Activated T-cell treated with anti-CD3 and anti-CD28 coated beads, Interleukin-2, amount 50 U/mL, for 24 hours (primary cell): ENCODE data around the gene ADAM19.

Source experiments
- DNase-seq: peaks from one replicate; pipeline ENCODE4 v3.0.0-alpha.2; 2020
- H3K27ac Mint-ChIP-seq: 2 replicates; pipeline ENCODE4 v1.8.0; 2020; ENCODE audit warnings: mild to moderate bottlenecking, mixed read lengths
- H3K27me3 Mint-ChIP-seq: 2 replicates; pipeline ENCODE4 v1.8.0; 2020; ENCODE audit warnings: mixed read lengths
- H3K36me3 Mint-ChIP-seq: 2 replicates; pipeline ENCODE4 v1.8.0; 2020; ENCODE audit warnings: low read depth, mixed read lengths
- H3K4me1 Mint-ChIP-seq: 2 replicates; pipeline ENCODE4 v1.8.0; 2020; ENCODE audit warnings: low read depth, mixed read lengths
- H3K4me3 Mint-ChIP-seq: 2 replicates; pipeline ENCODE4 v1.8.0; 2020; ENCODE audit warnings: mild to moderate bottlenecking, moderate library complexity, mixed read lengths
- H3K9me3 Mint-ChIP-seq: 2 replicates; pipeline ENCODE4 v1.8.0; 2020; ENCODE audit warnings: mixed read lengths

Gene ADAM19

GRCh38 chr5:157533011-157533481 lies 42.5 kb downstream of the ADAM19 start:
- Mint-ChIP-seq H3K27ac (no peak overlapping the region), H3K9me3 (no peaks in the 10 kb centered on the region), H3K27me3 (no peaks in the 10 kb centered on the region), H3K4me1 (peaks cover 19% of the 10 kb centered on the region), H3K36me3 (peaks cover 76% of the 10 kb centered on the region), H3K4me3 (no peak overlapping the region)
- no peak for DNase-seq

- H3K27me3 Mint-ChIP-seq, result no peaks in the 10 kb centered on the region
- no peaks in the 10 kb centered on the region for H3K9me3 Mint-ChIP-seq
- peaks cover 77% of the 10 kb centered on the region for H3K36me3 Mint-ChIP-seq
- H3K4me1 Mint-ChIP-seq, result peaks cover 13% of the 10 kb centered on the region
- no peak overlapping the region for H3K4me3 Mint-ChIP-seq
- no peak overlapping the region for H3K27ac Mint-ChIP-seq
- no peak for DNase-seq
Measured at GRCh38 chr5:157532022-157532421, 43.6 kb downstream of the ADAM19 start.

- Mint-ChIP-seq H3K9me3 (no peaks in the 10 kb centered on the region), H3K27ac (no peak overlapping the region), H3K4me1 (peaks cover 10% of the 10 kb centered on the region), H3K4me3 (no peak overlapping the region), H3K36me3 (peaks cover 65% of the 10 kb centered on the region), H3K27me3 (no peaks in the 10 kb centered on the region)
- no peak for DNase-seq
Measured at GRCh38 chr5:157530226-157530972, 45.2 kb downstream of the ADAM19 start.

- DNase-seq, result no peak
- no peak overlapping the region for H3K27ac Mint-ChIP-seq
- H3K4me3 Mint-ChIP-seq, result no peak overlapping the region
- peaks cover 58% of the 10 kb centered on the region for H3K36me3 Mint-ChIP-seq
- no peaks in the 10 kb centered on the region for H3K27me3 Mint-ChIP-seq
- no peaks in the 10 kb centered on the region for H3K9me3 Mint-ChIP-seq
- no peaks in the 10 kb centered on the region for H3K4me1 Mint-ChIP-seq
Measured at GRCh38 chr5:157529002-157529401, 46.6 kb downstream of the ADAM19 start.

GRCh38 chr5:157528036-157528632 lies 47.4 kb downstream of the ADAM19 start:
- Mint-ChIP-seq H3K9me3 (no peaks in the 10 kb centered on the region), H3K27ac (no peak overlapping the region), H3K4me1 (no peaks in the 10 kb centered on the region), H3K27me3 (no peaks in the 10 kb centered on the region), H3K36me3 (peaks cover 56% of the 10 kb centered on the region), H3K4me3 (no peak overlapping the region)
- no peak for DNase-seq

- peaks cover 40% of the 10 kb centered on the region for H3K36me3 Mint-ChIP-seq
- H3K4me3 Mint-ChIP-seq, result no peak overlapping the region
Measured at GRCh38 chr5:157524887-157525286, 50.7 kb downstream of the ADAM19 start.

GRCh38 chr5:157523976-157524375 lies 51.6 kb downstream of the ADAM19 start:
- Mint-ChIP-seq H3K4me1 (peaks cover 9% of the 10 kb centered on the region), H3K36me3 (peaks cover 36% of the 10 kb centered on the region), H3K9me3 (no peaks in the 10 kb centered on the region), H3K4me3 (no peak overlapping the region), H3K27ac (no peak overlapping the region), H3K27me3 (no peaks in the 10 kb centered on the region)
- no peak for DNase-seq

More at GRCh38 chr5:157524887-157525286, 50.7 kb downstream of the ADAM19 start:
- no peak for DNase-seq
- H3K4me1 Mint-ChIP-seq, result peaks cover 3% of the 10 kb centered on the region
- no peaks in the 10 kb centered on the region for H3K9me3 Mint-ChIP-seq
- H3K27ac Mint-ChIP-seq, result no peak overlapping the region
- H3K27me3 Mint-ChIP-seq, result no peaks in the 10 kb centered on the region

GRCh38 chr5:157521704-157522029 lies 53.9 kb downstream of the ADAM19 start:
- Mint-ChIP-seq H3K27ac (peak overlapping the region; percentile 29), H3K4me1 (peaks cover 18% of the 10 kb centered on the region), H3K4me3 (no peak overlapping the region), H3K27me3 (no peaks in the 10 kb centered on the region), H3K9me3 (no peaks in the 10 kb centered on the region), H3K36me3 (peaks cover 37% of the 10 kb centered on the region)
- no peak for DNase-seq

GRCh38 chr5:157520911-157521703 lies 54.5 kb downstream of the ADAM19 start:
- H3K27ac Mint-ChIP-seq, result no peak overlapping the region
- H3K4me1 Mint-ChIP-seq, result peaks cover 23% of the 10 kb centered on the region
- peaks cover 43% of the 10 kb centered on the region for H3K36me3 Mint-ChIP-seq
- H3K27me3 Mint-ChIP-seq, result no peaks in the 10 kb centered on the region
- H3K4me3 Mint-ChIP-seq, result no peak overlapping the region
- no peak for DNase-seq
- H3K9me3 Mint-ChIP-seq, result no peaks in the 10 kb centered on the region

- Mint-ChIP-seq H3K36me3 (peaks cover 52% of the 10 kb centered on the region), H3K4me1 (peaks cover 26% of the 10 kb centered on the region), H3K4me3 (no peak overlapping the region)
Measured at GRCh38 chr5:157519579-157520253, 55.9 kb downstream of the ADAM19 start.

GRCh38 chr5:157518963-157519362 lies 56.6 kb downstream of the ADAM19 start:
- H3K27ac Mint-ChIP-seq, result no peak overlapping the region
- no peaks in the 10 kb centered on the region for H3K9me3 Mint-ChIP-seq
- DNase-seq, result no peak
- no peaks in the 10 kb centered on the region for H3K27me3 Mint-ChIP-seq
- peaks cover 26% of the 10 kb centered on the region for H3K4me1 Mint-ChIP-seq
- H3K4me3 Mint-ChIP-seq, result no peak overlapping the region
- H3K36me3 Mint-ChIP-seq, result peaks cover 56% of the 10 kb centered on the region

More at GRCh38 chr5:157519579-157520253, 55.9 kb downstream of the ADAM19 start:
- no peak for DNase-seq
- no peaks in the 10 kb centered on the region for H3K9me3 Mint-ChIP-seq
- no peaks in the 10 kb centered on the region for H3K27me3 Mint-ChIP-seq
- no peak overlapping the region for H3K27ac Mint-ChIP-seq

- Mint-ChIP-seq H3K9me3 (no peaks in the 10 kb centered on the region), H3K4me1 (peaks cover 31% of the 10 kb centered on the region), H3K4me3 (no peak overlapping the region), H3K27me3 (no peaks in the 10 kb centered on the region), H3K36me3 (peaks cover 77% of the 10 kb centered on the region), H3K27ac (peak overlapping the region; percentile 2)
- no peak for DNase-seq
Measured at GRCh38 chr5:157516626-157517325, 58.8 kb downstream of the ADAM19 start.

GRCh38 chr5:157516006-157516405 lies 59.6 kb downstream of the ADAM19 start:
- Mint-ChIP-seq H3K27ac (no peak overlapping the region), H3K36me3 (peaks cover 79% of the 10 kb centered on the region), H3K27me3 (no peaks in the 10 kb centered on the region), H3K4me3 (no peak overlapping the region), H3K9me3 (no peaks in the 10 kb centered on the region), H3K4me1 (peaks cover 36% of the 10 kb centered on the region)
- no peak for DNase-seq

- no peak overlapping the region for H3K4me3 Mint-ChIP-seq
- H3K36me3 Mint-ChIP-seq, result peaks cover 81% of the 10 kb centered on the region
- H3K4me1 Mint-ChIP-seq, result peaks cover 37% of the 10 kb centered on the region
- no peaks in the 10 kb centered on the region for H3K27me3 Mint-ChIP-seq
- DNase-seq, result no peak
- H3K9me3 Mint-ChIP-seq, result no peaks in the 10 kb centered on the region
- H3K27ac Mint-ChIP-seq, result no peak overlapping the region
Measured at GRCh38 chr5:157514974-157515373, 60.6 kb downstream of the ADAM19 start.
